IPS DF 4.7 (cell line): ENCODE data around the gene CDCA4.
A peak's percentile ranks its signal among the peaks of the same experiment; 100 is the strongest.
"Not testable (repeated sequence)": the region's sequence is repeated elsewhere in the genome, so short reads cannot be mapped to it uniquely, and the experiment has no call there.

Source experiments
- DNase-seq: peaks from one replicate; pipeline ENCODE4 v3.0.0-alpha.2; 2013; ENCODE audit warnings: low spot score; ENCODE audit errors: extremely low read depth

Gene CDCA4

DNA sequence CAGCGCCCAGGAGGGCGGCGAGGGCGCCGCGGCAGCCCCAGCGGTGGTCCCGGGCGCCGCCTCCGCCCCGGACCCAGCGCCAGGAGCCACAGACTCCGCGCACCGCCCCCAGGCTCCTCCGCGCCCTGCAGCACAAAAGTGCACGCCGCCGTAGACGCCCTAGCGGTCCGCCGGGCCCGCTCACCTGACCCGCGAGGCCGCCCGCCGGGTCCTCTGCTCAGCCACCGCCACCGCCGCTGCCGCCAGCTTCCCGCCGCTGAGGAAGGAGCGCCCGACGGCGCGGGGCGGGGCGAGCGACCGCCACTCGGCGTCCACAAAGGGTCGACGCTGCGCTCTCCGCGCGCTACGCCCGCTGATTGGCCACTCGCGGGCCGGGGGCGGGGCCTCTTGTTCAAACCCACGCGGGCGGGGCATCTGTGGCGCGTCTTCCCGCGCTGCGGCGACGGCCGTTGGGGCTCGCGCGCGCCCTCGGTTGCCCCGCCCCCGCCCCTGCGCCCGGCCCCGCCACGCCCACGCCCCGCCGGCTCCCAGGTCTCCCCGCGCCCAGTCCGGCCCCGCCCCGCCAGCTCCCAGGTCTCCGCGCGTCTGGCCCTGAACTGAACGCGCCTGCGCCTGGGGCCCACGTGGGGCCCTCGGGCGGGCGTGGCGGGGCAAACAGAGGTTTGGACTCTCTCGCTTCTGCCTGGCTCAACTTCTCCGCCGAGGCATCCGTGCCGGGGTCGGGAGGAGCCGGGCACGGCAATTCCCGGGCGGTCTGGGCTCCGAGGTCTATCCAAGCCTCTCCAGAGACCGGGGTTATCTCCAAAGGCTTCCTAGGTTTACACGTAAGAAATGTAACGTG, at the start of gene CDCA4:
CDCA4 (minus strand) TSS at position 269 of the 841 bp plus-strand sequence. CDS start 9,154 bp downstream, outside the sequence.
- DNase-seq: peak; percentile 46

DNA sequence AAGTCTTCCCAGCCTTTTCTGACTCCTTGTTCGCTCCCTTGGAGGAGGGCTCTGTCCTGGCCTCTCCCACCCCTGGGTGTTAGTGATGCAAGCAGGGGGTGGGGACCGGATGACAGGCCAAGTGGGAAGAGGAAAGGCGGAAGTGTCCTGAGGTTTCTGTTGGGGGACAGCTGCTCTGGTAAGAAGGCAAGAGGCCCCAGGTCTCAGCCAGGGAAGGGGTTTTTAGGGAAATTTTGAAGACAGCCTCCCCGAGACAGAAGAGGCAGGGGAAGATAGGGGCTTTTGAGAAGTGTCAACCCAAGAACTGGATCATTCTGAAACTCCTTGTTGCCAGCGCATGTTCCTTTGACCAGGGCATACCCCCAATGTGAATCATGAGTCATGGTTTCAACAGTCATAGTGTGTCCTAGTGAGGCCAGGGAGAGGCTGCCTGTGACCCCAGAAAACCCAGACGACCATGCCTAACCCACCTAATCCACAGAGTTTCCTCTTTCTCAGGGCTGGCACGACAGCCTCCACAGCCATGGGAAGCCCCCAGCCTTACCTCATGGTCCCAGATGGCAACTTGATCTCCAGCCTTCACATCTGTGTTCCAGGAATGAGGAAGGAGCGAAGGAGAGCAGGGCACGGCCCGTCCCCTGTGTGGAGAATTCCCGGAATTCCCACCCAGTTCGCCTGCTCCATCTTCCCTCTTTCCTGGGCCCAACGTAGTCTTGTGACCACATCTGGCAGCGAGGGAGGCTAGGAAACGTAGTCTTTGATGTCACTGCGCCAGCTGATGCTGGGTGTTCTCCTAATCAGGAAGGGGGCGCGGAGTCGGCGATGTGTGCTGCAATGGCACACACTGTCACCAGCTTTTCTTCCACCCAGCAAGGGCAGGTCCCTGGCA, 49.2 kb upstream of the CDCA4 start:
- no peak for DNase-seq

DNA sequence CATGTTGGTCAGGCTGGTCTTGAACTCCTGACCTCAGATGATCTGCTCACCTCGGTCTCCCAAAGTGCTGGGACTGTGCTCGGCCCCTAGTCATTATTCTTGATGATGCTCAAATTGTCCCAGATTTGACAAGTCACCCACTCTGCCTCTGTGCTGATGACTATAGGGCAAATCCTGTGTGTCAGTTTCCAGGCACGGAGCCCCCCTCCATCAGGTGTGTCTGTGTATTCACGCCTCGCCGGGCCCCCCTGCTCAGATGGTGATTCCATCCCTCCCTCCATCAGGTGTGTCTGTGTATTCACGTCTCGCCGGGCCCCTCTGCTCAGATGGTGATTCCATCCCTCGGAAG, 48.6 kb upstream of the CDCA4 start:
- no peak for DNase-seq

GRCh38 chr14:105068818-105069217, 47.9 kb upstream of the CDCA4 start:
- DNase-seq: no peak

- no peak for DNase-seq
Measured at GRCh38 chr14:105067969-105068301, 47.1 kb upstream of the CDCA4 start.

DNA sequence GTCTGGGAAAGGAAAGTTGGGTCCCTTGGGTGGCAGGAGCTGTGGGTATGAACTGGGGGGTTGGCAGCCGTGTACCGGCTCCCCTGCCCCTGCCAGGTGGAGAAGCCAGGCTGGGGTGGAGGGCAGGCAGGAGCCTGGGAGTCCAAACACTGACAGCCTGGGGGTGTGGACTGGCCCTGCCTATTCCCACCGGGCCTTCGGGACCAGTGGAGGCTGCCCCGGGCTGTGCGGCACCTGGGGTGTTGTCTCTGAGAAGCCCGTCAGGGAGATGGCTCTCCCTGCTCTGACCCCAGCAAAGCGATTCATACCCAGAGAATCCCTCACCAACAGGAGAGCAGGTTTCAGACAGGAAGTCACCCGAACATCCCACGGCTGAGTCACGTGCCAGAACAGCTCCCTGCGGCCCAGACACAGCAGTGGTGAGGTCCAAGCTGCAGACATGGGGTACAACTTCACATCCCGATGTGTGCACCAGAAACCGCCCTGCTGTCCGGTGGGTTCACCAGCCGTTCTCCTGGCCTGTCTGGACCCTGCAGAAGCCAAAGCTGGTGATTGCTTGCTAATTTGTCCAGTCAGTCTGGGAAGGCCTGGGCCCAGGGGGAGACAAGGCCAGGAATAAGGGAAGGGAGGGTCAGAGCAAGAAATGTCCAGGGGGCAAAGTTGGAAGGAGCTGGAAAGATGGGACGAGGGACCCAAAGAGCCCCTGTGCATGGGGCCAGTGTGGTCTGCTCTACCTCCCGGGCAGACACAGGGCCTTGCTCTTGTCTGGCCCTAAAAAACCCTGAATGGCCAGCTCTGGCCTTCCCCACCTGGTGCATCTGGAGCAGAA, 46.5 kb upstream of the CDCA4 start:
- DNase-seq: no peak

GRCh38 chr14:105066240-105067071, 45.6 kb upstream of the CDCA4 start:
- DNase-seq: no peak

DNA sequence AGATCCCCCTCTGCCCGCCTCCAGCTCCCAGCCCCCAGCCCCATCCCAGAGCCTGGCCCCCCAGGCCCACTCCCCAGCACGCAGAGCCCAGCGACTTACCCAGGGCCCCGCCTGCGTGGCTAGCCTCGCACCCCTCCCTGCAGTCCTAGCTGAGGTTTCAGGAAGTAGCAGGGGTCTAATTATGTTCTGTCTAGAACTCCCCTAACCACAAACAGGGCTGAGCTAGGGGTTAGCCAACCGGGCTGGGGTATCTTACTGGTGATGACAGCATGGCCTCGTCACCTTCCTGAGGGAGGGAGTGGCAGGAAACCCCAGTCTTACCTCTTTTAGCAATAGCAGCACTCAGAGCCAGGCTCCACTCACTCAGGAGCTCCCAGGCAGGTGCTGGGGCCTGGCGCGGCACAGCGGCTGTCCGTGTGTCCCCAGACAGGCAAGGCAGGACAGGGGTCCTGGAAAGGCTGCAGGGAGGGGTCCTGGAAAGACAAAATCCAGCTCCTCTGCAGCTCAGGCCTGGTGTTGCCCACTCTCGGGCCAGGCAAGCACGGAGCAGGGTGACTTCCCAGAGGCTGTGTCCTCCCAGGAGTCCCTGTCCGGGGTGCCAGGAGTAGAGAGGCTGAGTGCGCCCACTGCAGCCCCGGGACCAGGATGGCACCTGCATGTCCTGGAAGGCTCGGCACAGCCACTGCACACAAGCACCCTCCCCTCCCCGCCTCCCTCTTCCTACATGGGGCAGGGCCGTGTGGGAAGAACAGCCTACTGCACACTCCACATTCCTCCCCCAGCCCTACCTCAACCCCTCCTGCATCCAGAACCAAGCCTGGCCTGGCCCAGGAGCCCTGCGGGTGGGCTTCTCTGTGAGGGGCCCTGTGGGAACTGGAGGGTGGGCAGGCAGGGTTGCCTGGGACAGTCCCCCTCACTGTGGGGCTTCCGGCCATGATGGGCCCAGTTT, 44.7 kb upstream of the CDCA4 start, which contains the start of gene GPR132:
GPR132 (minus strand) TSS at position 151 of the 949 bp plus-strand sequence. CDS start 10,010 bp downstream, outside the sequence.
- DNase-seq: no peak

GRCh38 chr14:105064721-105065143, 43.8 kb upstream of the CDCA4 start:
- DNase-seq: no peak

DNA sequence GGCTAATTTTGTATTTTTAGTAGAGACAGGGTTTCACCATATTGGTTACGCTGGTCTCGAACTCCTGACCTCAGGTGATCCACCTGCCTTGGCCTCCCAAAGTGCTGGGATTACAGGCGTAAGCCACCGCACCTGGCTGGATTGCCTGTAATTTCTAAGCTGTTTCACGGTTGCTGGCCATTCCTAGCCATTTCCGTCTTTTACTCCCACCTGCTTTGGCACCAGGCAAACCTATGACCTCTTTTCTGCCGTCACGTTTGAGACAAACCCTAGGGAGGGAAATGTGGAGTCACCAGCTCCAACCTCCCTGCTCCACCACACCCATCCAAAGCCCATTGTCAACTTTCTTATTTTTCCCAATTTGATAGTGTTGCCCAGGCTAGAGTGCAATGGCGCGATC, 43.1 kb upstream of the CDCA4 start:
- DNase-seq: no peak

DNA sequence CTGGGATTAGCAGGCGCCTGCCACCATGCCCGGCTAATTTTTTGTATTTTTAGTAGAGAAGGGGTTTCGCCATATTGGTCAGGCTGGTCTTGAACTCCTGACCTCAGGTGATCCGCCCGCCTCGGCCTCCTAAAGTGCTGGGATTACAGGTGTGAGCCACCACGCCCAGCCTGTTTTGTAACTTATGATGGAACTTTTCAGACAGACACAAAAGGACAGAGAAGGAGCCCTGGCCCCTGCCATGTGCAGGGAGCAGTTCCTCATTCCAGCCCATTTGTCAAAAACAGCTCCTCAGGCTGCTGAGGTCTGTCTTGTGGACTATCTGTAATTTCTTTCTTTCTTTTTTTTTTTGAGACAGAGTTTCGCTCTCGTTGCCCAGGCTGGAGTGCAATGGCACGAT, 42.6 kb upstream of the CDCA4 start:
- DNase-seq: not testable (repeated sequence)

- no peak for DNase-seq
Measured at GRCh38 chr14:105063056-105063455, 42.2 kb upstream of the CDCA4 start.

GRCh38 chr14:105062048-105062433, 41.2 kb upstream of the CDCA4 start:
- DNase-seq: no peak

DNA sequence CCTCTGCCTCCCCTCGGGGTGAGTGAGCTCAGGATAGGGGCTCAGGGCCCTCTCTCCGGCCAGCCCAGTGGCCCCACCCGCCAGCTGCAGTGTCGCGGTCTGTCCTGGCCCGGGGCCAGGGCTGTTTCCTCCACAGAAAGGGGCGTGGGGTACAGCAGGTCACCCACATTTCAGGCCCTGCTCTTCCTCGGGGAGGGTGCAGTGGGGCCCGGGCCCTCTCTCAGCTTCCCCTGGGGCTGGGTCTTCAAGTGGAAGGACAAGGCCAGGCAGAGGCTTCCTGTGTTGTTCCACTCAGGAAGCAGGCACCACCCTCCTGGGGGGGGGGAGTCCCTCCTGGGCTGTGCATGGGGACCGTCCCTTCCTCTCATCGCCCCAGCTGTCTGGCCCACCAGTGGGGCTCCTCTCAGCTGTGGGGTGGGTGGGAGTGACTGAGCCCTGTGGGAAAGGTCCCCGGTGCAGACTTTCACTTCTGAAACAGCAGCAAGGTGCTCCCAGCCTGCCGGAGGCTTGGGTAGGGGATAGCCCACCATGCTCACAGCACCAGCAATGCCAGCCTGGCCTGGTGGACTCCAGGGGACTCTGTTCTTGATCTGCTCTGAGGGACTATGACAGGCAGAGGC, 40.7 kb upstream of the CDCA4 start:
- DNase-seq: no peak

GRCh38 chr14:105060751-105061427, 40.0 kb upstream of the CDCA4 start:
- DNase-seq: no peak

GRCh38 chr14:105059925-105060565, 39.2 kb upstream of the CDCA4 start:
- DNase-seq: no peak

- no peak for DNase-seq
Measured at GRCh38 chr14:105059035-105059924, 38.4 kb upstream of the CDCA4 start.
